ENCODE results near the gene TACR1.

Gene TACR1

DNA sequence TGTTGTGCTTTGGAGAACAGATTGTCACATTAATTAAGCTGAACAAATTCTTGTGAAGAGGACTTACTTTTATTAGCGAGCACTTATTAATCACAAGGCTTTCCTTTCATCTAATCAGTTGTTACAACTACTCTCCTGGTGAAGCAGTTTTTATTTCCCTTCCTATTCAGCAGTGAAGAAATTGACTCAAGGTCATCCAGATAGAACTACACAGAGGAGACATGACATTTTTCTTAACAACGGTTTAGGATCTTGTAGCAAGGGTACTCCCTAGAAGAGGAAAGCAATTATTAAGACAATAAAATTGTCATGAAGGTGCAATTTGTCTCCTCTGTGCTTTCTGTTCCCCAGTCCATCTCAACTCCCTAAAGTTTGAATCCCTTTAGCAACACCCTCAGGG lies 179.5 kb downstream of the TACR1 start:
- no peak overlapping the region for H3K4me3 ChIP-seq (ENCODE audit: low read length)

DNA sequence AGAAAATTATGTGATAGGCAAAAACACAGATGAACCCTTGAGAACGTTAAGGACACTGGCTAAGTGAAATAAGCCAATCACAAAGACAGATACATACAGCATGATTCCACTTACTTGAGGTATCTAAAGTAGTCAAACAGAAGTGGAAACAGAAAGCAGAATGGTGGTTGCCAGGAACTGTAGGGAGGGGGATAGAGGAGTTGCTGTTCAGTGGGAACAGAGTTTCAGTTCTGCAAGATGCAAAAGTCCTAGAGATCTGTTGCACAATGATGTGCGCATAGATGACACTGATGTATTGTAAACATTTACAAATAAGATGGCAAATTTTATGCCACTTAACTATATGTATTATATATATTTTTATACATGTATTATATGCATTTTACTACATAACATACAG lies 181.2 kb downstream of the TACR1 start:
- no peak overlapping the region for H3K27ac ChIP-seq (ENCODE audit: low read length)
- H3K4me2 ChIP-seq (ENCODE audit: low read depth, low read length), result no peak overlapping the region
- no peak for TF ChIP-seq EZH2phosphoT487 (IDR thresholded peaks at IDR 0.05; ENCODE audit: low read length)
- no peak for TF ChIP-seq EZH2 (optimal IDR thresholded peaks at IDR 0.05; ENCODE audit: low read depth, low read length)

More for the DNA sequence above, 179.5 kb downstream of the TACR1 start:
- Histone ChIP-seq H3K9ac (ENCODE audit: low read length) (no peak overlapping the region), H3K9me2 (replicated peaks; ENCODE audit: insufficient read depth, low read length) (no peaks in the 10 kb centered on the region), H2AFZ (ENCODE audit: low read length) (no peak overlapping the region), H3K27me3 (replicated peaks; ENCODE audit: insufficient read depth, low read length) (no peaks in the 10 kb centered on the region), H3F3A (ENCODE audit: insufficient read depth, low read length) (no peaks in the 10 kb centered on the region), H3K36me3 (replicated peaks; ENCODE audit: insufficient read depth, low read length) (no peaks in the 10 kb centered on the region), H4K20me1 (ENCODE audit: insufficient read depth, low read length) (no peaks in the 10 kb centered on the region), H3K4me2 (ENCODE audit: low read depth, low read length) (no peak overlapping the region), H3K9me3 (replicated peaks; ENCODE audit: insufficient read depth, low read length) (no peaks in the 10 kb centered on the region), H3K27ac (ENCODE audit: low read length) (no peak overlapping the region), H3K4me1 (ENCODE audit: low read length) (no peaks in the 10 kb centered on the region), H3K79me2 (ENCODE audit: low read length) (no peaks in the 10 kb centered on the region)
- no peak for DNase-seq
- no peak for TF ChIP-seq EZH2phosphoT487 (IDR thresholded peaks at IDR 0.05; ENCODE audit: low read length)
- no peak for TF ChIP-seq CTCF (IDR thresholded peaks at IDR 0.05; ENCODE audit: low read length)
- TF ChIP-seq EZH2 (optimal IDR thresholded peaks at IDR 0.05; ENCODE audit: low read depth, low read length), result no peak

DNA sequence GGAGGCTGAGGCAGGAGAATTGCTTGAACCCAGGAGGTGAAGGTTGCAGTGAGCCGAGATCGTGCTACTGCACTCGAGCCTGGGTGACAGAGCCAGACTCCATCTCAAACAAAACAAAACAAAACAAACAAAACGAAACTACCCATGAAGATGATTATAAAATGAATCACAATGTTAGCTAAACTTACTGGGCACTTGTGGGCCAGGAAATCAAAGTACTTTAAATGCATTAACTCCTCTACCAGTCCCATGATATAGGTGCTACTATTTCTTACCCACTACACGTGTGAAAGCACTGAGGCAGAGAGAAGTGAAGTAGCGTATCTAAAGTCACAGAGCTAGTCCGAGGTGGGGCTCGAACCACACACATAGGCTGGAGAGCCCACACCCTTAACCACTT lies 187.2 kb downstream of the TACR1 start:
- no peak overlapping the region for H2AFZ ChIP-seq (ENCODE audit: low read length)
- H3K79me2 ChIP-seq (ENCODE audit: low read length), result no peaks in the 10 kb centered on the region
- H4K20me1 ChIP-seq (ENCODE audit: insufficient read depth, low read length), result no peaks in the 10 kb centered on the region
- no peak overlapping the region for H3K4me2 ChIP-seq (ENCODE audit: low read depth, low read length)
- no peaks in the 10 kb centered on the region for H3K36me3 ChIP-seq (replicated peaks; ENCODE audit: insufficient read depth, low read length)
- no peaks in the 10 kb centered on the region for H3K27me3 ChIP-seq (replicated peaks; ENCODE audit: insufficient read depth, low read length)
- H3K27ac ChIP-seq (ENCODE audit: low read length), result no peak overlapping the region
- H3F3A ChIP-seq (ENCODE audit: insufficient read depth, low read length), result no peaks in the 10 kb centered on the region
- no peak for DNase-seq
- no peaks in the 10 kb centered on the region for H3K9me2 ChIP-seq (replicated peaks; ENCODE audit: insufficient read depth, low read length)
- H3K9ac ChIP-seq (ENCODE audit: low read length), result no peak overlapping the region
- H3K9me3 ChIP-seq (replicated peaks; ENCODE audit: insufficient read depth, low read length), result no peaks in the 10 kb centered on the region
- TF ChIP-seq CTCF (IDR thresholded peaks at IDR 0.05; ENCODE audit: low read length), result no peak
- H3K4me3 ChIP-seq (ENCODE audit: low read length), result no peak overlapping the region
- no peaks in the 10 kb centered on the region for H3K4me1 ChIP-seq (ENCODE audit: low read length)

More for the DNA sequence above, 181.2 kb downstream of the TACR1 start:
- no peaks in the 10 kb centered on the region for H3K79me2 ChIP-seq (ENCODE audit: low read length)
- H3K9me2 ChIP-seq (replicated peaks; ENCODE audit: insufficient read depth, low read length), result no peaks in the 10 kb centered on the region
- H3K4me3 ChIP-seq (ENCODE audit: low read length), result no peak overlapping the region
- peak; percentile 11 for DNase-seq
- H3K4me1 ChIP-seq (ENCODE audit: low read length), result no peaks in the 10 kb centered on the region
- H3F3A ChIP-seq (ENCODE audit: insufficient read depth, low read length), result no peaks in the 10 kb centered on the region
- no peaks in the 10 kb centered on the region for H3K9me3 ChIP-seq (replicated peaks; ENCODE audit: insufficient read depth, low read length)
- H3K36me3 ChIP-seq (replicated peaks; ENCODE audit: insufficient read depth, low read length), result no peaks in the 10 kb centered on the region
- no peaks in the 10 kb centered on the region for H3K27me3 ChIP-seq (replicated peaks; ENCODE audit: insufficient read depth, low read length)
- no peaks in the 10 kb centered on the region for H4K20me1 ChIP-seq (ENCODE audit: insufficient read depth, low read length)
- no peak overlapping the region for H2AFZ ChIP-seq (ENCODE audit: low read length)
- H3K9ac ChIP-seq (ENCODE audit: low read length), result no peak overlapping the region

DNA sequence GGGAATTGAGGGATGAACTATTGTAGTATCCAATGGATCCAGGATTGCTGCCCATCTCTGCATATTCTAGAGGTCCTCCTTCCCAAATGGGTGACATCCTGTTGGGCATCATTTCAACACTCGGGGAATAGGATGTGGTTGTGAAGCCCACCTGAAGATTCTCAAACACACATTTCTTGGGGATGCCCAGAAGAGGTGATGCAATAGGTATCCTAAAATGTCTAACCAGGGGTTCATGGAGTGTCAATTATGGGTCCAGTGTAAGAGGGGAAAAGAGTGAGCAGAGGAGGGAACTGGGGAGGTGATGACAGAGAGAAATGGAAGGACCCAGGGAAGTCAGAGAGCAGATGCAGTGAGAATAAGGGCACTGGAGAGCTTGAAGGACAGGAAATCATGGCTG lies 188.7 kb downstream of the TACR1 start:
- H3K4me2 ChIP-seq (ENCODE audit: low read depth, low read length), result no peak overlapping the region
- H3F3A ChIP-seq (ENCODE audit: insufficient read depth, low read length), result no peaks in the 10 kb centered on the region
- H3K4me1 ChIP-seq (ENCODE audit: low read length), result no peaks in the 10 kb centered on the region
- no peak overlapping the region for H3K4me3 ChIP-seq (ENCODE audit: low read length)
- no peaks in the 10 kb centered on the region for H3K36me3 ChIP-seq (replicated peaks; ENCODE audit: insufficient read depth, low read length)
- no peaks in the 10 kb centered on the region for H4K20me1 ChIP-seq (ENCODE audit: insufficient read depth, low read length)
- no peak overlapping the region for H2AFZ ChIP-seq (ENCODE audit: low read length)
- H3K27ac ChIP-seq (ENCODE audit: low read length), result no peak overlapping the region
- no peak for DNase-seq
- TF ChIP-seq EZH2 (optimal IDR thresholded peaks at IDR 0.05; ENCODE audit: low read depth, low read length) (no peak), CTCF (IDR thresholded peaks at IDR 0.05; ENCODE audit: low read length) (no peak), EZH2phosphoT487 (IDR thresholded peaks at IDR 0.05; ENCODE audit: low read length) (no peak)
- H3K9ac ChIP-seq (ENCODE audit: low read length), result no peak overlapping the region
- no peaks in the 10 kb centered on the region for H3K9me3 ChIP-seq (replicated peaks; ENCODE audit: insufficient read depth, low read length)
- H3K9me2 ChIP-seq (replicated peaks; ENCODE audit: insufficient read depth, low read length), result no peaks in the 10 kb centered on the region
- H3K79me2 ChIP-seq (ENCODE audit: low read length), result no peaks in the 10 kb centered on the region
- H3K27me3 ChIP-seq (replicated peaks; ENCODE audit: insufficient read depth, low read length), result no peaks in the 10 kb centered on the region
